K562 (cell line): ENCODE measurements around the gene TNFSF9. TPM values are rescaled to one million over a fixed set of nuclear protein-coding genes. Genes with fewer than 3 reads are reported as not detected.

ENCODE experiments used
- BCOR ChIP-seq: fragments of 450-650 bp; IDR thresholded peaks from 2 replicates; pipeline ENCODE4 v1.6.1; 2016
- CREM ChIP-seq: IDR thresholded peaks from 2 replicates; pipeline ENCODE4 v1.6.1; 2014; ENCODE audit warnings: antibody characterized with exemption, low read depth
- DPF2 ChIP-seq: fragments of 450-650 bp; IDR thresholded peaks from 2 replicates; pipeline ENCODE4 v1.6.1; 2016
- FOXK1 ChIP-seq: sonication (generic); formaldehyde crosslinking; IDR thresholded peaks from 2 replicates; pipeline ENCODE4 v1.8.0; 2022; ENCODE audit warnings: missing genetic modification reagents, mild to moderate bottlenecking, borderline replicate concordance
- KAT7 ChIP-seq: sonication (generic); formaldehyde crosslinking; IDR thresholded peaks from 2 replicates; pipeline ENCODE4 v1.8.0; 2022; ENCODE audit warnings: missing genetic modification reagents, mild to moderate bottlenecking, borderline replicate concordance
- KDM5B ChIP-seq: fragments of 200-600 bp; sonication (generic); IDR thresholded peaks from 2 replicates; pipeline ENCODE4 v1.6.1; 2012; ENCODE audit warnings: low read depth, mild to moderate bottlenecking, moderate library complexity, low read length, control low read depth, inconsistent platforms; ENCODE audit not compliant: insufficient replicate concordance
- NONO ChIP-seq, 2 experiments: fragments of 200-400 bp in 1 of 2; fragments of 450-650 bp in 1 of 2; formaldehyde crosslinking in 1 of 2; IDR thresholded peaks; 2 replicates each; pipeline ENCODE4 v1.6.1; 2017; ENCODE audit warnings: low read depth in 2 of 2, mild to moderate bottlenecking in 2 of 2, moderate library complexity in 2 of 2, low read length in 1 of 2
- NR3C1 ChIP-seq: sonication (generic); formaldehyde crosslinking; IDR thresholded peaks from 2 replicates; pipeline ENCODE4 v1.8.1; 2022; ENCODE audit warnings: missing genetic modification reagents
- RBM34 ChIP-seq: fragments of 200-400 bp; formaldehyde crosslinking; IDR thresholded peaks from 2 replicates; pipeline ENCODE4 v1.6.1; 2018; ENCODE audit warnings: low read length, borderline replicate concordance; ENCODE audit not compliant: insufficient read depth
- SMC3 ChIP-seq: conservative IDR thresholded peaks from 2 replicates; pipeline ENCODE4 v1.6.1; 2011; ENCODE audit warnings: low read depth, low read length, improper control_type of control experiment; ENCODE audit not compliant: insufficient read depth
- STAT5B ChIP-seq: fragments of 250-450 bp; sonication (Bioruptor Pico); IDR thresholded peaks from 2 replicates; pipeline ENCODE4 v1.8.0; 2021; ENCODE audit warnings: mild to moderate bottlenecking, inconsistent platforms
- TGIF2 ChIP-seq: sonication (generic); formaldehyde crosslinking; IDR thresholded peaks from 2 replicates; pipeline ENCODE4 v1.8.1; 2022; ENCODE audit warnings: mild to moderate bottlenecking, missing genetic modification reagents, moderate library complexity
- ZC3H11A ChIP-seq: IDR thresholded peaks from 2 replicates; pipeline ENCODE4 v1.6.1; 2012; ENCODE audit warnings: low read depth, low read length, improper control_type of control experiment
- ZC3H4 ChIP-seq: sonication (generic); formaldehyde crosslinking; IDR thresholded peaks from 2 replicates; pipeline ENCODE4 v1.9.0; 2021; ENCODE audit warnings: missing genetic modification reagents, borderline replicate concordance
- ZEB2 ChIP-seq: fragments of 450-650 bp; IDR thresholded peaks from 2 replicates; pipeline ENCODE4 v1.6.1; 2016
- ZNF24 ChIP-seq: fragments of 450-650 bp; IDR thresholded peaks from 2 replicates; pipeline ENCODE4 v1.6.1; 2016
- ZNF584 ChIP-seq: fragments of 200-800 bp; sonication (Bioruptor generic); IDR thresholded peaks from 2 replicates; pipeline ENCODE4 v1.6.1; 2016; ENCODE audit warnings: low read depth, mild to moderate bottlenecking, missing genetic modification characterization, missing compliant biosample characterization
- ZNF79 ChIP-seq: fragments of 250-450 bp; sonication (Bioruptor Pico); IDR thresholded peaks from 2 replicates; pipeline ENCODE4 v1.4.0; 2020; ENCODE audit warnings: low read depth, mild to moderate bottlenecking, moderate library complexity
- polyA plus RNA-seq, 8 experiments: library from polyadenylated mRNA; depleted of rRNA in 4 of 8; stranded (reverse) in 5 of 8; unstranded in 3 of 8; fragments of >200 nt; fragmentation: Nextera tagmentation in 2 of 8; fragmentation: Illumina TruSeq in 1 of 8; extraction: Ambion mirVana in 2 of 8; extraction: Trizol in 1 of 8; gene quantifications; 2 replicates each; pipeline versions ENCODE4 v1.2.1 to v1.2.3, GENCODE V29; 2011 to 2014; ENCODE audit warnings: inconsistent platforms in 1 of 8, missing spikeins in 1 of 8
- total RNA-seq, 7 experiments: library from RNA; depleted of rRNA in 6 of 7; stranded (reverse); fragments of >200 nt in 6 of 7; fragmentation: Illumina TruSeq in 2 of 7; extraction: Trizol in 2 of 7; gene quantifications; 2 replicates each; pipeline versions ENCODE4 v1.2.1 to v1.2.3, GENCODE V29; 2011 to 2021; ENCODE audit warnings: low replicate concordance in 1 of 7
- TF ChIP-seq, protein P1 (sequence below): IDR thresholded peaks from 2 replicates; pipeline ENCODE4 v1.6.1; 2011; ENCODE audit warnings: borderline replicate concordance, low read depth, mild to moderate bottlenecking, moderate library complexity, low read length; ENCODE audit not compliant: insufficient read depth, poor library complexity, severe bottlenecking
- TF ChIP-seq, protein P2 (sequence below), 2 experiments: fragments of 450-650 bp in 1 of 2; IDR thresholded peaks; 2 replicates each; pipeline ENCODE4 v1.6.1; 2011 to 2017; ENCODE audit warnings: low read depth in 2 of 2, antibody characterized with exemption in 1 of 2, borderline replicate concordance in 1 of 2, low read length in 1 of 2, mild to moderate bottlenecking in 1 of 2, mixed read lengths in 1 of 2; ENCODE audit not compliant: control insufficient read depth in 1 of 2
- TF ChIP-seq, protein P3 (sequence below), 3 experiments: IDR thresholded peaks in 2 of 3; conservative IDR thresholded peaks in 1 of 3; 2 replicates each; pipeline ENCODE4 v1.5.1; 2011 to 2012; ENCODE audit warnings: low read length in 3 of 3, mild to moderate bottlenecking in 3 of 3, control low read depth in 2 of 3, improper control_type of control experiment in 1 of 3, inconsistent platforms in 1 of 3, low read depth in 1 of 3, mixed read lengths in 1 of 3, moderate library complexity in 1 of 3; ENCODE audit not compliant: insufficient read depth in 2 of 3

The TNFSF9 gene
- total and polyA plus RNA-seq, 9 of the 15 experiments (the other 6 are each of a cell fraction or from before 2014, with no cell fraction given): 1.4 to 17.9 (median 6.5) TPM

DNA sequence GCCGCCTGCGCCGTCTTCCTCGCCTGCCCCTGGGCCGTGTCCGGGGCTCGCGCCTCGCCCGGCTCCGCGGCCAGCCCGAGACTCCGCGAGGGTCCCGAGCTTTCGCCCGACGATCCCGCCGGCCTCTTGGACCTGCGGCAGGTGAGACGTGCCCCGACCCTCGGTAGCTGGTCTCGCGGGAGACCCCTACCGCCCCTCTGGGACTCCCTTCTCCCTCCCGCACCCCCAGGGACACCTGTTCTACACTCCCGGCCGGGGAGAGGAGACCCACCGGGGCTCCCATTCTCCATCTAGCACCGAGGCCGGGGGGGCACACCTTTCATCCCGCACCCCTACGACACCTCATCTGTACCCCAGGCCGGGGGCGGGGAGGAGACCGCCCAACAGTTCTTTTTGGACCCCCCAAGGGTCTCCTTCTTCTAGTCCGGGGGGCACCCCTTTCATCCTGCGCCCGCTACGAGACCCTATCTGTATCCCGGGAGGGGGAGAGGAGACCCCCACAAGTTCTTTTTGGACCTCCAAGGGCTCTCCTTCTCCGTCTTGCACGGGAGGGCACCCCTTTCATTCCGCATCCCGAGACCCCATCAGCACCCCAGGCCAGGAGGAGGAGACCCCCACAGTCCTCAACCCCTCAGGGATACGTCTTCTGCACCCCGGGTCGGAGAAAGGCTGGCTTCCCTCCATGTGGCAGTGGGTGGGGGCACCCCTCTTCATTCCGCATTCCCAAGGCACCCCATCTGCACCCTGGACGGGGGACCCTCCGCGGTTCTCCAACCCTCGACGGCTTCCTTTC, 533 bp downstream of the TNFSF9 start (continued):
- TF ChIP-seq, protein P1, sequence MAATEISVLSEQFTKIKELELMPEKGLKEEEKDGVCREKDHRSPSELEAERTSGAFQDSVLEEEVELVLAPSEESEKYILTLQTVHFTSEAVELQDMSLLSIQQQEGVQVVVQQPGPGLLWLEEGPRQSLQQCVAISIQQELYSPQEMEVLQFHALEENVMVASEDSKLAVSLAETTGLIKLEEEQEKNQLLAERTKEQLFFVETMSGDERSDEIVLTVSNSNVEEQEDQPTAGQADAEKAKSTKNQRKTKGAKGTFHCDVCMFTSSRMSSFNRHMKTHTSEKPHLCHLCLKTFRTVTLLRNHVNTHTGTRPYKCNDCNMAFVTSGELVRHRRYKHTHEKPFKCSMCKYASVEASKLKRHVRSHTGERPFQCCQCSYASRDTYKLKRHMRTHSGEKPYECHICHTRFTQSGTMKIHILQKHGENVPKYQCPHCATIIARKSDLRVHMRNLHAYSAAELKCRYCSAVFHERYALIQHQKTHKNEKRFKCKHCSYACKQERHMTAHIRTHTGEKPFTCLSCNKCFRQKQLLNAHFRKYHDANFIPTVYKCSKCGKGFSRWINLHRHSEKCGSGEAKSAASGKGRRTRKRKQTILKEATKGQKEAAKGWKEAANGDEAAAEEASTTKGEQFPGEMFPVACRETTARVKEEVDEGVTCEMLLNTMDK: no peak
- peak; percentile 7 for TF ChIP-seq KDM5B
- TF ChIP-seq STAT5B (CRISPR knock-in tag): no peak
- TF ChIP-seq, protein P2, sequence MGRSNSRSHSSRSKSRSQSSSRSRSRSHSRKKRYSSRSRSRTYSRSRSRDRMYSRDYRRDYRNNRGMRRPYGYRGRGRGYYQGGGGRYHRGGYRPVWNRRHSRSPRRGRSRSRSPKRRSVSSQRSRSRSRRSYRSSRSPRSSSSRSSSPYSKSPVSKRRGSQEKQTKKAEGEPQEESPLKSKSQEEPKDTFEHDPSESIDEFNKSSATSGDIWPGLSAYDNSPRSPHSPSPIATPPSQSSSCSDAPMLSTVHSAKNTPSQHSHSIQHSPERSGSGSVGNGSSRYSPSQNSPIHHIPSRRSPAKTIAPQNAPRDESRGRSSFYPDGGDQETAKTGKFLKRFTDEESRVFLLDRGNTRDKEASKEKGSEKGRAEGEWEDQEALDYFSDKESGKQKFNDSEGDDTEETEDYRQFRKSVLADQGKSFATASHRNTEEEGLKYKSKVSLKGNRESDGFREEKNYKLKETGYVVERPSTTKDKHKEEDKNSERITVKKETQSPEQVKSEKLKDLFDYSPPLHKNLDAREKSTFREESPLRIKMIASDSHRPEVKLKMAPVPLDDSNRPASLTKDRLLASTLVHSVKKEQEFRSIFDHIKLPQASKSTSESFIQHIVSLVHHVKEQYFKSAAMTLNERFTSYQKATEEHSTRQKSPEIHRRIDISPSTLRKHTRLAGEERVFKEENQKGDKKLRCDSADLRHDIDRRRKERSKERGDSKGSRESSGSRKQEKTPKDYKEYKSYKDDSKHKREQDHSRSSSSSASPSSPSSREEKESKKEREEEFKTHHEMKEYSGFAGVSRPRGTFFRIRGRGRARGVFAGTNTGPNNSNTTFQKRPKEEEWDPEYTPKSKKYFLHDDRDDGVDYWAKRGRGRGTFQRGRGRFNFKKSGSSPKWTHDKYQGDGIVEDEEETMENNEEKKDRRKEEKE (IDR thresholded peaks at IDR 0.05; ENCODE audit: borderline replicate concordance in 1 of 2, control insufficient read depth in 1 of 2, low read depth in 2 of 2, low read length in 1 of 2): no peak
- TF ChIP-seq RBM34: no peak
- TF ChIP-seq ZNF79 (CRISPR knock-in tag): no peak
- TF ChIP-seq ZNF584 (CRISPR knock-in tag): no peak
- TF ChIP-seq NONO (IDR thresholded peaks at IDR 0.05; ENCODE audit: low read depth in 2 of 2, low read length in 1 of 2): no peak
- 0 out of 2 replicates have a peak, but pooled peaks have one; percentile 98 for TF ChIP-seq KAT7 (CRISPR knock-in tag)
- no peak for TF ChIP-seq BCOR
- TF ChIP-seq, protein P3, sequence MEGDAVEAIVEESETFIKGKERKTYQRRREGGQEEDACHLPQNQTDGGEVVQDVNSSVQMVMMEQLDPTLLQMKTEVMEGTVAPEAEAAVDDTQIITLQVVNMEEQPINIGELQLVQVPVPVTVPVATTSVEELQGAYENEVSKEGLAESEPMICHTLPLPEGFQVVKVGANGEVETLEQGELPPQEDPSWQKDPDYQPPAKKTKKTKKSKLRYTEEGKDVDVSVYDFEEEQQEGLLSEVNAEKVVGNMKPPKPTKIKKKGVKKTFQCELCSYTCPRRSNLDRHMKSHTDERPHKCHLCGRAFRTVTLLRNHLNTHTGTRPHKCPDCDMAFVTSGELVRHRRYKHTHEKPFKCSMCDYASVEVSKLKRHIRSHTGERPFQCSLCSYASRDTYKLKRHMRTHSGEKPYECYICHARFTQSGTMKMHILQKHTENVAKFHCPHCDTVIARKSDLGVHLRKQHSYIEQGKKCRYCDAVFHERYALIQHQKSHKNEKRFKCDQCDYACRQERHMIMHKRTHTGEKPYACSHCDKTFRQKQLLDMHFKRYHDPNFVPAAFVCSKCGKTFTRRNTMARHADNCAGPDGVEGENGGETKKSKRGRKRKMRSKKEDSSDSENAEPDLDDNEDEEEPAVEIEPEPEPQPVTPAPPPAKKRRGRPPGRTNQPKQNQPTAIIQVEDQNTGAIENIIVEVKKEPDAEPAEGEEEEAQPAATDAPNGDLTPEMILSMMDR (IDR thresholded peaks at IDR 0.05 in 2 of 3, conservative IDR thresholded peaks at IDR 0.05 in 1 of 3; ENCODE audit: insufficient read depth in 2 of 3, low read depth in 1 of 3, low read length in 3 of 3): no peak
- 0 out of 2 replicates have a peak, but pooled peaks have one; percentile 34 for TF ChIP-seq NR3C1 (CRISPR knock-in tag)
- TF ChIP-seq ZNF24: no peak
- no peak for TF ChIP-seq ZEB2
- TF ChIP-seq ZC3H11A: no peak
- 0 out of 2 replicates have a peak, but pooled peaks have one; percentile 67 for TF ChIP-seq TGIF2 (CRISPR knock-in tag)
- TF ChIP-seq CREM: no peak
- TF ChIP-seq ZC3H4: 0 out of 2 replicates have a peak, but pooled peaks have one; percentile 88
- no peak for TF ChIP-seq DPF2
- TF ChIP-seq FOXK1 (CRISPR knock-in tag): no peak
- no peak for TF ChIP-seq SMC3
